HCT116 (cell line): ENCODE data around the gene COL16A1. TPM values are rescaled to one million over a fixed set of nuclear protein-coding genes. Genes with fewer than 3 reads are reported as not detected.

Source experiments
- ATAC-seq: fragments of 200-7000 bp; cut with Tn5 transposase; 2 replicates; pipeline ENCODE4 v1.9.1; 2020; ENCODE audit warnings: mild to moderate bottlenecking, moderate library complexity
- BruUV-seq: library from RNA; stranded (reverse); fragments of 400-500 nt; replicated peaks from 2 replicates; lab custom pipeline; 2021; lab: Mats Ljungman, UMichigan
- CTCF ChIA-PET: fragments of 300-600 bp; sonication (Branson Sonifier 250); formaldehyde crosslinking; loops from one replicate; lab custom pipeline; 2021; ENCODE audit warnings: antibody characterized with exemption; lab: Charles Lee
- POLR2A ChIA-PET: fragments of 300-600, 350-600 bp; sonication (Branson Sonifier 250); formaldehyde crosslinking; loops from one replicate; lab custom pipeline; 2021; ENCODE audit warnings: antibody characterized with exemption; lab: Charles Lee
- RAD21 ChIA-PET, 2 experiments: fragments of 300-600 bp; sonication (Branson Sonifier 250); formaldehyde crosslinking; loops; one replicate each; lab custom pipeline; 2023; ENCODE audit warnings: low total read pairs in 2 of 2; ENCODE audit not compliant: uncharacterized antibody in 2 of 2, unreplicated experiment in 2 of 2, low non-redundant PET in 1 of 2; lab: Charles Lee
- DNase-seq: peaks from one replicate; pipeline ENCODE4 v3.0.0-alpha.2; 2010; ENCODE audit warnings: low read depth, low spot score
- H2AFZ ChIP-seq: fragments of 200-600 bp; shearing (Covaris generic), sonication (generic); 2 replicates; pipeline ENCODE4 v1.6.1; 2017; ENCODE audit warnings: low read depth, mixed run types, mixed read lengths, antibody characterized with exemption, low read length; ENCODE audit not compliant: poor library complexity, severe bottlenecking
- H3K27ac ChIP-seq: 2 replicates; pipeline ENCODE4 v1.5.1; 2012; ENCODE audit warnings: low read depth, low read length
- H3K27me3 ChIP-seq: fragments of 200-600 bp; sonication (generic); 2 replicates; pipeline ENCODE4 v1.6.1; 2016; ENCODE audit warnings: mixed run types, low read length, mixed read lengths; ENCODE audit not compliant: insufficient read depth
- H3K36me3 ChIP-seq, 2 experiments: fragments of 200-500 bp in 1 of 2; fragments of 200-600 bp in 1 of 2; sonication (Bioruptor generic) in 1 of 2; sonication (generic) in 1 of 2; 2 replicates each; pipeline versions ENCODE4 v1.5.1 to v1.6.1; 2014 to 2016; ENCODE audit warnings: low read length in 2 of 2, inconsistent platforms in 1 of 2, mixed read lengths in 1 of 2, mixed run types in 1 of 2; ENCODE audit not compliant: insufficient read depth in 2 of 2, control insufficient read depth in 1 of 2
- H3K4me1 ChIP-seq, 2 experiments: fragments of 200-600 bp in 1 of 2; sonication (generic) in 1 of 2; 2 replicates each; pipeline versions ENCODE4 v1.5.1 to v1.6.1; 2012 to 2017; ENCODE audit warnings: low read length in 2 of 2, inconsistent platforms in 1 of 2, mild to moderate bottlenecking in 1 of 2, mixed read lengths in 1 of 2, mixed run types in 1 of 2, moderate library complexity in 1 of 2; ENCODE audit not compliant: insufficient read depth in 2 of 2, control insufficient read depth in 1 of 2
- H3K4me2 ChIP-seq: fragments of 200-600 bp; sonication (generic); 2 replicates; pipeline ENCODE4 v1.6.1; 2017; ENCODE audit warnings: mixed run types, low read length, mixed read lengths
- H3K4me3 ChIP-seq, 2 experiments: fragments of 200-600 bp in 1 of 2; sonication (generic) in 1 of 2; replicated peaks in 1 of 2; 2 replicates each; pipeline ENCODE4 v1.5.1; 2011 to 2016; ENCODE audit warnings: low read length in 2 of 2, control low read depth in 1 of 2, low read depth in 1 of 2, mild to moderate bottlenecking in 1 of 2, mixed read lengths in 1 of 2, mixed run types in 1 of 2
- H3K79me2 ChIP-seq: fragments of 200-600 bp; sonication (generic); 2 replicates; pipeline ENCODE4 v1.6.1; 2017; ENCODE audit warnings: mild to moderate bottlenecking, mixed run types, low read length, moderate library complexity, mixed read lengths; ENCODE audit not compliant: insufficient read depth
- H3K9ac ChIP-seq: fragments of 200-600 bp; sonication (generic); 2 replicates; pipeline ENCODE4 v1.6.1; 2016; ENCODE audit warnings: low read length, mixed read lengths
- H3K9me2 ChIP-seq: fragments of 200-600 bp; sonication (generic), shearing (Covaris generic); 2 replicates; pipeline ENCODE4 v1.6.1; 2017; ENCODE audit warnings: mixed run types, mild to moderate bottlenecking, moderate library complexity; ENCODE audit not compliant: insufficient read depth
- H3K9me3 ChIP-seq, 2 experiments: fragments of 200-500 bp in 1 of 2; fragments of 200-600 bp in 1 of 2; sonication (Bioruptor generic) in 1 of 2; sonication (generic) in 1 of 2; 2 replicates each; pipeline ENCODE4 v1.6.1; 2014 to 2017; ENCODE audit warnings: low read length in 2 of 2, mixed read lengths in 2 of 2, inconsistent platforms in 1 of 2, low read depth in 1 of 2, mild to moderate bottlenecking in 1 of 2, mixed run types in 1 of 2, moderate library complexity in 1 of 2; ENCODE audit not compliant: control insufficient read depth in 1 of 2, insufficient read depth in 1 of 2
- H4K20me1 ChIP-seq: fragments of 200-600 bp; sonication (generic), shearing (Covaris generic); 2 replicates; pipeline ENCODE4 v1.6.1; 2017; ENCODE audit warnings: mixed run types, mild to moderate bottlenecking, moderate library complexity; ENCODE audit not compliant: insufficient read depth
- CEBPB ChIP-seq: IDR thresholded peaks from 2 replicates; pipeline ENCODE4 v1.6.1; 2012; ENCODE audit warnings: low read depth
- POLR2A ChIP-seq: IDR thresholded peaks from 2 replicates; pipeline ENCODE4 v1.7.0; 2011; ENCODE audit warnings: borderline replicate concordance; ENCODE audit not compliant: insufficient read depth, insufficient read length; ENCODE audit errors: extremely low read depth
- POLR2AphosphoS5 ChIP-seq: IDR thresholded peaks from 2 replicates; pipeline ENCODE4 v1.6.1; 2011; ENCODE audit warnings: mild to moderate bottlenecking, low read depth, low read length, moderate library complexity
- RAD21 ChIP-seq: IDR thresholded peaks from 2 replicates; pipeline ENCODE4 v1.6.1; 2012; ENCODE audit warnings: low read depth, mild to moderate bottlenecking
- SRF ChIP-seq: IDR thresholded peaks from 2 replicates; pipeline ENCODE4 v1.6.1; 2012; ENCODE audit warnings: low read depth
- TCF7L2 ChIP-seq: IDR thresholded peaks from 2 replicates; pipeline ENCODE4 v1.7.0; 2011; ENCODE audit warnings: borderline replicate concordance, inconsistent platforms; ENCODE audit not compliant: insufficient read depth, insufficient read length; ENCODE audit errors: extremely low read depth
- intact Hi-C: fragments of 100-400 bp; cut with micrococcal nuclease; formaldehyde crosslinking; loops from 2 replicates; pipeline ENCODE4 v1.10.0; 2022
- total RNA-seq: library from RNA; stranded (reverse); gene quantifications from one replicate; pipeline ENCODE4 v1.2.1, GENCODE V29; 2021; ENCODE audit not compliant: unreplicated experiment
- TF ChIP-seq, protein P1 (sequence below), 3 experiments: fragments of 200-600 bp in 1 of 3; sonication (generic) in 1 of 3; IDR thresholded peaks in 2 of 3; conservative IDR thresholded peaks in 1 of 3; 2 replicates each; pipeline ENCODE4 v1.5.1; 2012 to 2017; ENCODE audit warnings: low read depth in 2 of 3, low read length in 2 of 3, antibody characterized with exemption in 1 of 3, borderline replicate concordance in 1 of 3, control low read depth in 1 of 3, mild to moderate bottlenecking in 1 of 3, mixed read lengths in 1 of 3, mixed run types in 1 of 3, moderate library complexity in 1 of 3; ENCODE audit not compliant: insufficient read depth in 1 of 3
- TF ChIP-seq, protein P2 (sequence below): IDR thresholded peaks from 2 replicates; pipeline ENCODE4 v1.6.1; 2011; ENCODE audit warnings: mild to moderate bottlenecking, low read length, moderate library complexity; ENCODE audit not compliant: insufficient replicate concordance; ENCODE audit errors: extremely low read depth

The COL16A1 gene
- total RNA-seq, 1 experiment from 2014 or later: 2.2 TPM

DNA sequence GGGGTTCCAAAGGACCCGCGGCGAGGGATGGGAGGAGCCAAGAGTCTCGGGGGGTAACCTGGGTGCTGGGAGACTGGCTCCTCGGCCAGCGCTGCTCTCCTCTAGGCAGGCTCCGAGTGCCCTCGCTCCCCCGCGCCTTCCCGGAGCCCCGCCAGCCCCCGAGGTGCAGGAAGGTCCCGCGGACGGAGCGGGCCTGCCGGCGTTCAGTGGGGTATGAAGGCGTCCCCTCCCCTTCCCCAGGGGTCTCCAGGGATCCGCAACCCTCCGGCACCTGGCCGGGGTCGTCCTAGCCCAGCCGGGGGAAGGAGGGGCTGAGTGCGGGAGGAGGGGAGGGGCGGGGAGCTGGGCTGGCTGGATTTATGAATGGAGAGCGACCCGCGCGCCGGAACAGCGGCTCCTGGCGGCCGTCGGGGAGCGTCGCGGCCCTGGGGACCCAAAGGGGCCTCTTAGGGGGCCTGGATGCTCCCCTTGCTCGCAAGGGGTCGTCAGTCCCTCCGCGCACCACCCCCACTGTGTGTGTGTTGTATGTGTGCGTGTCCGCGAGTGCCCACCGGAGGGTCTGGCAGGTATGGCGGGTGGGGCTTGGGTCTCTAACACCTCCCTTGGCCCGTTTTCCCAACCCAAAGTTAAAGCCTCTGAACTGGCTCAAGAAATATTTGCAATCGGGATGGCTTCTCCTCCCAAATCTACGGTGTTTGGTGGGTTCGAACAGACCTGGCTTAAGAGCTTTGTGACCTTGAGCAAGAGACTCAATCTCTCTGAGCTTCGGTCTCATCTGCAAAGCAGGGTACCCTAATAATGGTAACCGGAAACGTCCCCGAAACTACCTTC is 85.7 kb downstream of the COL16A1 start:
- ChIA-PET POLR2A (no interaction called here), RAD21 (no interaction called here), CTCF (interaction anchor here (0.9 to 1.3 kb wide), 3 partner anchors 8 to 223 kb away, joined by 3 to 4 read pairs (median 4); no protein-coding TSS in a partner anchor)
- H3K27me3 ChIP-seq: no peaks in the 10 kb centered on the region
- no peaks in the 10 kb centered on the region for H3K9me3 ChIP-seq
- intact Hi-C loops: no loop called here
- no peak overlapping the region for H3K4me3 ChIP-seq
- no peak overlapping the region for H3K4me2 ChIP-seq
- H3K4me1 ChIP-seq: no peaks in the 10 kb centered on the region
- ATAC-seq (peak; percentile 88), DNase-seq (no peak)
- H3K79me2 ChIP-seq: no peaks in the 10 kb centered on the region
- no peak overlapping the region for H3K27ac ChIP-seq
- TF ChIP-seq TCF7L2 (no peak), CEBPB (no peak), POLR2A (no peak), SRF (no peak), POLR2AphosphoS5 (no peak), RAD21 (no peak; the same call in none of the 2 replicates)
- TF ChIP-seq, protein P1, sequence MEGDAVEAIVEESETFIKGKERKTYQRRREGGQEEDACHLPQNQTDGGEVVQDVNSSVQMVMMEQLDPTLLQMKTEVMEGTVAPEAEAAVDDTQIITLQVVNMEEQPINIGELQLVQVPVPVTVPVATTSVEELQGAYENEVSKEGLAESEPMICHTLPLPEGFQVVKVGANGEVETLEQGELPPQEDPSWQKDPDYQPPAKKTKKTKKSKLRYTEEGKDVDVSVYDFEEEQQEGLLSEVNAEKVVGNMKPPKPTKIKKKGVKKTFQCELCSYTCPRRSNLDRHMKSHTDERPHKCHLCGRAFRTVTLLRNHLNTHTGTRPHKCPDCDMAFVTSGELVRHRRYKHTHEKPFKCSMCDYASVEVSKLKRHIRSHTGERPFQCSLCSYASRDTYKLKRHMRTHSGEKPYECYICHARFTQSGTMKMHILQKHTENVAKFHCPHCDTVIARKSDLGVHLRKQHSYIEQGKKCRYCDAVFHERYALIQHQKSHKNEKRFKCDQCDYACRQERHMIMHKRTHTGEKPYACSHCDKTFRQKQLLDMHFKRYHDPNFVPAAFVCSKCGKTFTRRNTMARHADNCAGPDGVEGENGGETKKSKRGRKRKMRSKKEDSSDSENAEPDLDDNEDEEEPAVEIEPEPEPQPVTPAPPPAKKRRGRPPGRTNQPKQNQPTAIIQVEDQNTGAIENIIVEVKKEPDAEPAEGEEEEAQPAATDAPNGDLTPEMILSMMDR (IDR thresholded peaks at IDR 0.05 in 2 of 3, conservative IDR thresholded peaks at IDR 0.05 in 1 of 3; ENCODE audit: borderline replicate concordance in 1 of 3, insufficient read depth in 1 of 3, low read depth in 2 of 3, low read length in 2 of 3): peak; percentile 48 to 85 (median 76)
- TF ChIP-seq, protein P2, sequence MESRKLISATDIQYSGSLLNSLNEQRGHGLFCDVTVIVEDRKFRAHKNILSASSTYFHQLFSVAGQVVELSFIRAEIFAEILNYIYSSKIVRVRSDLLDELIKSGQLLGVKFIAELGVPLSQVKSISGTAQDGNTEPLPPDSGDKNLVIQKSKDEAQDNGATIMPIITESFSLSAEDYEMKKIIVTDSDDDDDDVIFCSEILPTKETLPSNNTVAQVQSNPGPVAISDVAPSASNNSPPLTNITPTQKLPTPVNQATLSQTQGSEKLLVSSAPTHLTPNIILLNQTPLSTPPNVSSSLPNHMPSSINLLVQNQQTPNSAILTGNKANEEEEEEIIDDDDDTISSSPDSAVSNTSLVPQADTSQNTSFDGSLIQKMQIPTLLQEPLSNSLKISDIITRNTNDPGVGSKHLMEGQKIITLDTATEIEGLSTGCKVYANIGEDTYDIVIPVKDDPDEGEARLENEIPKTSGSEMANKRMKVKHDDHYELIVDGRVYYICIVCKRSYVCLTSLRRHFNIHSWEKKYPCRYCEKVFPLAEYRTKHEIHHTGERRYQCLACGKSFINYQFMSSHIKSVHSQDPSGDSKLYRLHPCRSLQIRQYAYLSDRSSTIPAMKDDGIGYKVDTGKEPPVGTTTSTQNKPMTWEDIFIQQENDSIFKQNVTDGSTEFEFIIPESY: no peak
- no peak overlapping the region for H3K9ac ChIP-seq
- no peaks in the 10 kb centered on the region for H4K20me1 ChIP-seq
- no peak overlapping the region for H2AFZ ChIP-seq
- no peaks in the 10 kb centered on the region for H3K9me2 ChIP-seq
- H3K36me3 ChIP-seq: no peaks in the 10 kb centered on the region
- no TSS peak for BruUV-seq
